ENCODE measurements around the gene GSDME.

The GSDME gene

DNA sequence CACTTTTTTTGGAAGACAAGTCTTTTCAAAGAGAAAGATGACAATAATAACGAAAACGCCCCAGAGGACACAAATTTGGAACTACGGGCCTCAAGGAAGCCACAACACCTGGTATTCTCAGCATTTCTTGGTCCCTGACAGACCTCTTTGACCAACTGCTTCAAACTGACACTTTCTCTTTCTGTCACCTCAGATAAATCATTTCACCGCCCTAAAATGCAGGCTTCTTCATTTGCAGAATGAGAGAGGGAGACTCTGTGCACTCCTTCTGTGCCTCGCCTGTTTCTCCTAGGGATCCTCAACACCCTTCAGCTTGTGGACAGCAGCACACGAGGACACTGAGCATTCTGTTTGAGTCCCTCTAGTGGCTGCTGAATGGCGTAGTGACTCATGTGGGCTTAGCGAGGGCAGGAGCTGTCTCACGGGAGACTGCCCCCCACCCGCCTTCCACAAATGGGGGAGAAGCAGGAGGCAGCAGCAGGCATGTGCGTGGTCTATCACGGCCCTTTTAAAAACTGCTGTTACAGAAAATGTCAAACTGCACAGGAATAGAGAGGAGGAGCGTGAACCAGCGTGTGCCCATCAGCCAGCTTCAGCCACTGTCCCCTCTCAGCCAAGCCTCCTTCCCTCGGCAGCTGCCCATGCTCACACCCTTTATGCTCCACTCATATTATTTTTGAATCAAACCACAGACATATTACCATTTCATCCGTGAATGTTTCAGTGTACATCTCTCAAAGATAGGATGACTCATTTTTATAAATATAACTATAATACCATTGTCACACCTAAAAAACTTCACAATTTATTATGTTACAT, 41.4 kb downstream of the GSDME start:
- Histone ChIP-seq H3K4me1 (no peaks in the 10 kb centered on the region), H3K36me3 (no peaks in the 10 kb centered on the region), H3K27me3 (no peaks in the 10 kb centered on the region), H3K4me3 (ENCODE audit: low read depth, low read length) (no peak overlapping the region), H3K9me3 (no peaks in the 10 kb centered on the region)
- peak; percentile 69 for TF ChIP-seq CTCF (IDR thresholded peaks at IDR 0.05; ENCODE audit: low read depth, low read length)
- DNase-seq, result peak; percentile 35

DNA sequence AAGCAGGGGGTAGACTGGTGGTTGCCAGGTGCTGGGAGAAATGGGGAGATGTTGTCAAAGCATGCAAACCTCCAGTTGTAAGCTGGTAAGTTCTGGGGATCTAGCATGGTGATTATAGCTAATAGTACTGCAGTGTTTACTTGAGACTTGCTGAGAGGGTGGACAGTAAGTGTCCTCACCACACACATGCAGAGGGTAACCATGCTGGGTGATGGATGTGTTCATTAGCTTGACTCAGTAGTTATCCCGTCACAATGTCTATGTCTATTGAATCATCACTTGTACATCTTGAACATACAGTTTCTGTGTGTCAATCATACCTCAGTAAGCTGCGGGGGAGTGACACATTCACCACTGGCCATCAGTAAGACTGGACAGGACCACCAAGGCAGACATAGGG, 42.1 kb downstream of the GSDME start:
- H3K4me1 ChIP-seq, result no peaks in the 10 kb centered on the region
- no peak for TF ChIP-seq CTCF (IDR thresholded peaks at IDR 0.05; ENCODE audit: low read depth, low read length)
- H3K36me3 ChIP-seq, result no peaks in the 10 kb centered on the region
- H3K27me3 ChIP-seq, result no peaks in the 10 kb centered on the region
- H3K4me3 ChIP-seq (ENCODE audit: low read depth, low read length), result no peak overlapping the region
- no peak for DNase-seq
- no peaks in the 10 kb centered on the region for H3K9me3 ChIP-seq

DNA sequence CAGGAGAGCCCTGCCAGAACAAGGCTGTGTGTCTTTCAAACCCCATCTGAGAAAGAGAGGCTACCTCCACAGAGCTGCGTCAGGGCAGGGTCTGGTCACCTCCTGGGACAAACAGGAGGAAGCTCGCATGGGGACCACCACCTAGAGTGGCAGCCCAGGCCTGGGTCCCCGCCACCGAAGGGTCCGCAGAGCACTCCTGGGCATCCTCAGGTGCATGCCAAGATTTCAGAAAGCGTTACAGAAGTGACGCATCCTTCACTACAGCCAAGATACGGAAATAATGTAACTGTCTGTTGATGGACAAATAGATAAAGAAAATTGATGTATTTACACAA, 42.6 kb downstream of the GSDME start:
- no peak for DNase-seq
- no peak for TF ChIP-seq CTCF (IDR thresholded peaks at IDR 0.05; ENCODE audit: low read depth, low read length)
- Histone ChIP-seq H3K27me3 (no peaks in the 10 kb centered on the region), H3K4me1 (no peaks in the 10 kb centered on the region), H3K36me3 (no peaks in the 10 kb centered on the region), H3K9me3 (no peaks in the 10 kb centered on the region), H3K4me3 (ENCODE audit: low read depth, low read length) (no peak overlapping the region)

- no peak for TF ChIP-seq CTCF (IDR thresholded peaks at IDR 0.05; ENCODE audit: low read depth, low read length)
- Histone ChIP-seq H3K36me3 (no peaks in the 10 kb centered on the region), H3K4me1 (no peaks in the 10 kb centered on the region), H3K9me3 (no peaks in the 10 kb centered on the region), H3K4me3 (ENCODE audit: low read depth, low read length) (no peak overlapping the region), H3K27me3 (no peaks in the 10 kb centered on the region)
- no peak for DNase-seq
These were observed 43.2 kb downstream of the GSDME start for GRCh38 chr7:24713850-24714675.

DNA sequence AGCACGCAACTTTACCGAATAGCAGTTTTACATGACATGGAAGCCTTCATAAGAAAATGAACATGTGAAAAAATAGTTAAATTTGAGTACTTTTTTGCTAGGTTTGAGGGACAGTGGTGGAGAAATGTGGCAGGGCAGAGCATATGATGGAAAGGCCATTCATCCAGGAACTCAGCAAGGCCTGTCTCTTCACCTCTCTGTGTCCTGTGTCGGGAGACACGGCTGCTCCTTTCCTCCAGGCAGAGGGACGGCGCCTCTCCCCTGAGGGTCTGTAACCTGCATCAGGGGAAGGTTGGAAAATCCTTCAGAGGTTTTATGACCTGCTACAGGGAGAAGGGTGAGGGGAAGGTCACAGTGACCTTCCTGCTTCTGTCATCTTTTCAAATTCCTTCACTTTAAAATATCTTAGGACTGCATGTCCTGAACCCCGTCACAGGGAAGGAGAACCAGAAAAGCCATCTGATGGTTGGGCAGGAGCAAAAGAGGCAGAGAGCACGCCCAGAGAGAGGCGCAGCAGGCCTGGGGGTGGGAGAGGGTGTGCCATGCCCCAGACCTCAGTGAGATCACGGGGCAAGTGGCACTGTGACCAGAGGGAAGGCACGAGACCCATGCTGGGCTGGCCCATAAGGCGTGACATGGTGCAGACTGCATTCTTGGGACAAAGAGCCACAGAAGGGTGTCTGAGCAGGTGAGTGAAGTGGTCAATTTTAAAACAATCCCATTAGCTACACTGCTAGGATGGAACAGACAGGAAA, 44.0 kb downstream of the GSDME start:
- TF ChIP-seq CTCF (IDR thresholded peaks at IDR 0.05; ENCODE audit: low read depth, low read length), result no peak
- H3K27me3 ChIP-seq, result no peaks in the 10 kb centered on the region
- H3K4me1 ChIP-seq, result no peaks in the 10 kb centered on the region
- no peak for DNase-seq
- H3K4me3 ChIP-seq (ENCODE audit: low read depth, low read length), result no peak overlapping the region
- H3K36me3 ChIP-seq, result no peaks in the 10 kb centered on the region
- no peaks in the 10 kb centered on the region for H3K9me3 ChIP-seq
